ENCODE data around the gene CARD6. TPM values are rescaled to one million over a fixed set of nuclear protein-coding genes. Genes with fewer than 3 reads are reported as not detected.
"Not testable (repeated sequence)": the region's sequence is repeated elsewhere in the genome, so short reads cannot be mapped to it uniquely, and the experiment has no call there.

The CARD6 gene
- total and polyA plus RNA-seq, 10 of the 15 experiments (the other 5 are each of a cell fraction or from before 2014, with no cell fraction given): 0.29 to 1.2 (median 0.62) TPM

GRCh38 chr5:40882291-40882690 lies 41.1 kb downstream of the CARD6 start:
- WGBS (ENCODE audit: insufficient coverage, insufficient replicate concordance, low lambda C conversion rate, missing lambda C conversion rate): 20% methylated on average over 4 of the region's 4 CpGs
- in situ Hi-C loops (cut with MboI) (loop anchor here (10.0 to 25.0 kb wide), 2 partner anchors 920 to 1287 kb away; no protein-coding TSS in a partner anchor), intact Hi-C loops (cut with micrococcal nuclease; ENCODE audit: unreplicated experiment) (no loop called here)
- H3K36me3 ChIP-seq (ENCODE audit: control insufficient read depth in 2 of 2, insufficient read depth in 2 of 2, low read length in 1 of 2): no peaks in the 10 kb centered on the region
- no peaks in the 10 kb centered on the region for H3K79me2 ChIP-seq (ENCODE audit: control insufficient read depth, insufficient read depth, low read length)
- H3K4me2 ChIP-seq (ENCODE audit: control insufficient read depth, insufficient read depth): no peak overlapping the region
- no peaks in the 10 kb centered on the region for H3K27me3 ChIP-seq (replicated peaks in 1 of 2; ENCODE audit: control insufficient read depth in 2 of 2, insufficient read depth in 2 of 2, low read length in 1 of 2)
- TF ChIP-seq FOXM1 (IDR thresholded peaks at IDR 0.05; ENCODE audit: low read depth, low read length) (no peak), NR2C2 (IDR thresholded peaks at IDR 0.05; ENCODE audit: borderline replicate concordance, control insufficient read depth, insufficient read length, low read depth) (no peak), TARDBP (IDR thresholded peaks at IDR 0.05; ENCODE audit: borderline replicate concordance) (no peak), FOS (IDR thresholded peaks at IDR 0.05; ENCODE audit: borderline replicate concordance, extremely low read depth, insufficient read length) (no peak), HDGF (IDR thresholded peaks at IDR 0.05) (no peak), USF2 (IDR thresholded peaks at IDR 0.05; ENCODE audit: borderline replicate concordance, low read depth, low read length) (no peak), PKNOX1 (IDR thresholded peaks at IDR 0.05) (no peak), KAT2A (conservative IDR thresholded peaks at IDR 0.05; ENCODE audit: control insufficient read depth, low read depth, low read length) (no peak), CBX3 (IDR thresholded peaks at IDR 0.05; ENCODE audit: borderline replicate concordance, low read depth) (no peak), CREM (IDR thresholded peaks at IDR 0.05; ENCODE audit: low read depth) (no peak), IRF4 (IDR thresholded peaks at IDR 0.05; ENCODE audit: low read depth, low read length) (no peak), STAT3 (IDR thresholded peaks at IDR 0.05; ENCODE audit: low read depth, low read length) (no peak), EP300 (IDR thresholded peaks at IDR 0.05; ENCODE audit: borderline replicate concordance in 1 of 2, control insufficient read depth in 1 of 2, low read depth in 2 of 2, low read length in 2 of 2) (no peak)
- ChIA-PET POLR2A (no interaction called here), SMC1A (ENCODE audit: uncharacterized antibody, unreplicated experiment) (interaction anchor here (1.1 kb wide), 1 partner anchor 22 kb away, joined by 3 read pairs; no protein-coding TSS in a partner anchor), CTCF (no interaction called here), RAD21 (ENCODE audit: unreplicated experiment) (no interaction called here)
- no peak for DNase-seq (ENCODE audit: low read depth, low spot score)
- H3K4me1 ChIP-seq (ENCODE audit: control insufficient read depth, insufficient read depth, low read length): no peaks in the 10 kb centered on the region
- BruUV-seq (replicated peaks): no TSS peak
- H2AFZ ChIP-seq (ENCODE audit: control insufficient read depth, low read depth, low read length): no peak overlapping the region
- no peak for FAIRE-seq
- H3K4me3 ChIP-seq: no peak overlapping the region
- no peak for ATAC-seq
- H4K20me1 ChIP-seq (ENCODE audit: control insufficient read depth, insufficient read depth): no peaks in the 10 kb centered on the region
- H3K27ac ChIP-seq (ENCODE audit: control insufficient read depth, insufficient read depth): no peak overlapping the region
- no peaks in the 10 kb centered on the region; the same call in 2 of the 3 replicates for H3K9me3 ChIP-seq (replicated peaks; ENCODE audit: control insufficient read depth, insufficient read depth, low read length)
- no peak overlapping the region for H3K9ac ChIP-seq (ENCODE audit: control insufficient read depth, insufficient read depth, low read length)

- H3K36me3 ChIP-seq (ENCODE audit: control insufficient read depth in 2 of 2, insufficient read depth in 2 of 2, low read length in 1 of 2); H3K9ac ChIP-seq (ENCODE audit: control insufficient read depth, insufficient read depth, low read length); H4K20me1 ChIP-seq (ENCODE audit: control insufficient read depth, insufficient read depth); FAIRE-seq; H3K9me3 ChIP-seq (replicated peaks; ENCODE audit: control insufficient read depth, insufficient read depth, low read length); H3K27me3 ChIP-seq (replicated peaks in 1 of 2; ENCODE audit: control insufficient read depth in 2 of 2, insufficient read depth in 2 of 2, low read length in 1 of 2); H3K27ac ChIP-seq (ENCODE audit: control insufficient read depth, insufficient read depth); H3K79me2 ChIP-seq (ENCODE audit: control insufficient read depth, insufficient read depth, low read length); POLR2A ChIA-PET; H3K4me2 ChIP-seq (ENCODE audit: control insufficient read depth, insufficient read depth); ATAC-seq; H2AFZ ChIP-seq (ENCODE audit: control insufficient read depth, low read depth, low read length); RAD21 ChIA-PET (ENCODE audit: unreplicated experiment); DNase-seq (ENCODE audit: low read depth, low spot score); intact Hi-C loops (cut with micrococcal nuclease; ENCODE audit: unreplicated experiment); BruUV-seq (replicated peaks); H3K4me1 ChIP-seq (ENCODE audit: control insufficient read depth, insufficient read depth, low read length); H3K4me3 ChIP-seq: not testable (repeated sequence)
- ChIA-PET SMC1A (ENCODE audit: uncharacterized antibody, unreplicated experiment) (interaction anchor here (1.1 kb wide), 1 partner anchor 23 kb away, joined by 3 read pairs; no protein-coding TSS in a partner anchor), CTCF (interaction anchor here (0.6 kb wide), 1 partner anchor 68 kb away, joined by 3 read pairs; no protein-coding TSS in a partner anchor)
- 0% methylated on average over 1 of the region's 1 CpG for WGBS (ENCODE audit: insufficient coverage, insufficient replicate concordance, low lambda C conversion rate, missing lambda C conversion rate)
- in situ Hi-C loops (cut with MboI): loop anchor here (10.0 to 25.0 kb wide), 2 partner anchors 921 to 1288 kb away; no protein-coding TSS in a partner anchor
These were observed 41.9 kb downstream of the CARD6 start for GRCh38 chr5:40883051-40883450.

Measured in GM12878 (cell line).